AG20443 (cell line): Measurements from ENCODE around the gene ZNF37A.
A peak's percentile ranks its signal among the peaks of the same experiment; 100 is the strongest.
"Not testable (repeated sequence)": the region's sequence is repeated elsewhere in the genome, so short reads cannot be mapped to it uniquely, and the experiment has no call there.

Source experiments
- DNase-seq: peaks from one replicate; pipeline ENCODE4 v3.0.0; 2012; ENCODE audit warnings: low spot score, mixed read lengths

Gene ZNF37A

GRCh38 chr10:38094158-38094926, at the start of gene ZNF37A:
TSS of gene ZNF37A (plus strand) at chr10:38094337. CDS start at chr10:38096618, 2,281 bp downstream.
- peak; percentile 94 for DNase-seq

GRCh38 chr10:38045129-38045528, 49.0 kb upstream of the ZNF37A start:
- DNase-seq, result no peak

GRCh38 chr10:38047666-38048065, 46.5 kb upstream of the ZNF37A start:
- no peak for DNase-seq

DNA sequence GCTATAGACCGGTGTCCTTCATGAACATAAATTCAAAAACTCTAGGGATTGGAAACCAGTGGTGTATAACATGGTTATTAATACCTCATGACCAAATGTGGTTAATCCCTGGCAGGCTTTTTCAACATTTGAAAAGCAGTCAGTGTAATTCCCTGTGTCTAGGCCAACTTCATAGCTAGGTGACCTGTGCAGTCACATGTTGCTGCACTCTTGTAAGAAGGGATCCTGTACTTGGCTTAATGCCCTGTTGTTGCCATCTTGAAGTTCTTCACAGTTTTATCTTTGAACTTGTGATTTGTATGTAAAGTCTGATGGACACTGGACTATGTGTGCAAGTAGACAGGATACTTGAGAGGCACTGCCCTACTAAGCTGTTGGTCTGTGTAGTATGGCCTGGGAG, 43.9 kb upstream of the ZNF37A start:
- no peak for DNase-seq

DNA sequence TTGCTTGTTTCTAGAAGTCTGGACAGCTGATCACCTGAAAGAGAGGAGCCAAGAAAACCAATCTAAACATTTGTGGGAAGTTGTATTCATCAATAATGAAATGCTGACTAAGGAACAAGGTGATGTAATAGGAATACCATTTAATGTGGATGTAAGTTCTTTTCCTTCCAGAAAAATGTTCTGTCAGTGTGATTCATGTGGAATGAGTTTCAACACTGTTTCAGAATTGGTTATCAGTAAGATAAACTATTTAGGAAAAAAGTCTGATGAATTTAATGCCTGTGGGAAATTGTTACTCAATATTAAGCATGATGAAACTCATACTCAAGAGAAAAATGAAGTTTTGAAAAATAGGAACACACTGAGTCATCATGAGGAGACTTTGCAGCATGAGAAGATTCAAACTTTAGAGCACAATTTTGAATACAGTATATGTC, 39.8 kb upstream of the ZNF37A start:
- no peak for DNase-seq

DNA sequence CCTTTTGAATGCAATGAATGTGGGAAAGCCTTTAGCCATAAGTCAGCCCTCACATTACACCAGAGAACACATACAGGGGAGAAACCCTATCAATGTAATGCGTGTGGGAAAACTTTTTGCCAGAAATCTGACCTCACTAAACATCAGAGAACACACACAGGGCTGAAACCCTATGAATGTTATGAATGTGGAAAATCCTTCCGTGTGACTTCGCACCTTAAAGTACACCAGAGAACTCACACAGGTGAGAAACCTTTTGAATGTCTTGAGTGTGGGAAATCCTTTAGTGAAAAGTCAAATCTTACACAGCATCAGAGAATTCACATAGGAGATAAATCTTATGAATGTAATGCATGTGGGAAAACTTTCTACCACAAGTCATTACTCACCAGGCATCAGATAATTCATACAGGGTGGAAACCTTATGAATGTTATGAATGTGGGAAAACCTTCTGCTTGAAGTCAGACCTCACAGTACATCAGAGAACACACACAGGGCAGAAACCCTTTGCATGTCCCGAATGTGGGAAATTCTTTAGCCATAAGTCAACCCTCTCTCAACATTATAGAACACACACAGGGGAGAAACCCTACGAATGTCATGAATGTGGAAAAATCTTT, 38.8 kb upstream of the ZNF37A start:
- not testable (repeated sequence) for DNase-seq

GRCh38 chr10:38069663-38070062, 24.5 kb upstream of the ZNF37A start:
- DNase-seq, result peak; percentile 50

DNA sequence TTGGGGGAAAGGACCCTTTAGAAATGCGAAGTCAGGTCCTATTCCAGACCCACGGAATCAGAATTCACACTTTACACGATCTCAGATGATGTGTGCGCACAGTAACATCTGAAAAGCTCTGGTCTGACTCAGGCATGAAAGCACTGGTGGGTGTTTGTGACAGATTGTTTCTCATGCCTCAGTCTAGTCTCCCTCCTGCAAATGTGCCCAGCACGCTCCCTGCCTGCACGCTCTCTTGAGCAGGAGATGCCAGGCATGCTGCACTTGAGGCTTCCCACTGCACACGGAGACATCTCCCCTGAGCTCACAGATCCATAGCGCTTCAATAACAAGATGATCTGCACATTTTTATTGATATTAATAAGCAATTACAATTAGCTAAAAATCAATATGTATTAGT, 23.6 kb upstream of the ZNF37A start:
- no peak for DNase-seq

GRCh38 chr10:38072552-38072951, 21.6 kb upstream of the ZNF37A start:
- no peak for DNase-seq

DNA sequence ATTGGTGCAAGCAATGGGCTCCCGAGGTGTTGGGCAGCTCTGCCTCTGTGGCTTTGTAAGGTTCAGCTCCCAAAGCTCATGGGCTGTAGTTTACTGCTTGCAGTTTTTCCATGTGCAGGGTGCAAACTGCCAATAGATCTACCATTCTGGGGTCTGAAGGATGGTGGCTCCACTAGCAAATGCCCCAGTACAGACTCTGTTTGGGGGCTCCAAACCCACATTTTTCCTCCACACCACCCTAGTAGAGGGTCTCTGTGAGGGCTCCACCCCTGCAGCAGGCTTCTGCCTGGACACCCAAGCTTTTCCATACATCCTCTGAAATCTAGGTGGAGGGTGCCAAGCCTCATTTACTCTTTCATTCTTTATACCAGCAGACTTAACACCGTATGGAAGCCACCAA, 17.4 kb upstream of the ZNF37A start:
- DNase-seq, result no peak

- not testable (repeated sequence) for DNase-seq
These were observed 819 bp upstream of the ZNF37A start for GRCh38 chr10:38093318-38093717.

- DNase-seq, result no peak
These were observed 350 bp upstream of the ZNF37A start for GRCh38 chr10:38093816-38094157.

GRCh38 chr10:38094927-38095574, 914 bp downstream of the ZNF37A start:
- no peak for DNase-seq

DNA sequence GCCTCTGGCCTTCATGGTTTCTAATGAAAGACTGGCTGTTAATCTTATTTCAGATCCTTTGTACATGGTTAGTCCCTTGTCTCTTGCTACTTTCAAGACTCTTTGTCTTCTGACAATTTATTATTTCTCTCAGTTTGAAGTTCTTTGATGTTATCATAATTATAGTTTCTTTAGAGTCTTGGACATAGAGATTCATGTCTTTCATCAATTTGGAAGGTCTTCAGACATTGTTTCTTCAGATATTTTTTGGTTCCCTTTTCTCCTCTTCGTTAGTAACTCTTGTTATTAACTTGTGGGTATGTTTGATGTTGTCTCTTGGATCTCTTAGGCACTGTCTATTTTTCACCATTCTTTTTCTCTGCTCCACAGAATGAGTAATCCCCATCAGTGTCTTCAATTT, 8.7 kb downstream of the ZNF37A start:
- no peak for DNase-seq

- no peak for DNase-seq
These were observed 9.6 kb downstream of the ZNF37A start for GRCh38 chr10:38103756-38104155.

- DNase-seq, result no peak
These were observed 18.0 kb downstream of the ZNF37A start for GRCh38 chr10:38112159-38112558.

GRCh38 chr10:38118072-38118807, 24.1 kb downstream of the ZNF37A start:
- DNase-seq, result no peak

DNA sequence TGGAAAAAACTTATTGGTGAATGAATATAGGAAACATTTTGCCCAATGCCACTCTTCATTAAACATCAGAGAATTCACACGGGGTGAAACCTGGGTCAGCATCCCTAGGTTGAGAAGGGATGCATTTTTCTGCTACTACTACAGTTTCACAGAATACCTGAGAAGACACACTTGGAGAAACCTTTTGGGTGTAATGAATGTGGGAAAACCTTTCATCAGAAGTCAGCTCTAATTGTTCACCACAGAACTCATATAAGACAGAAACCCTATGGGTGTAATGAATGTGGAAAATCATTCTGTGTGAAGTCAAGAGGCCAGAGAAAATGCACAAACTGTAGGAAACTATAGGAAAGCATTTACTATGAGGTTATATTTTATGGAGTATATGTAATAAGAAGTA, 24.9 kb downstream of the ZNF37A start:
- no peak for DNase-seq

DNA sequence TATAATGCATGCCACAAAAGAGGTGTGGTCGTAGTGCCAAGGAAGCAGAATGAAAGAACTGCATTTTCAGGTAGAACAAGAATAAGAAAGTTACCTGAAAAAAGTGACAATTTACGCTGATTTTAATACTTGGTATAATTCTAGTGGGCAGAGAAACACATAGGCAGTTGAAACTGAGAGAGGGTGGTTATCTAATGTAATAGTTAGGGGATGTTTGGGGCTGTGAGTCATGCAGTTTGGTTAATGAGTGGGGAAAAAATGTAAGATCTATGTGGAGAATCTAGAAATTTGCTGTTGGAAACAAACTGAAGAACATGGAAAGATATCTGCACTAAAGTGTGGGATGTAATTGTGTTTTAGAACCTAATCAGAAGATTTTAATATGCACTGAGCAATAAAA, 33.7 kb downstream of the ZNF37A start:
- DNase-seq, result no peak

- peak; percentile 13 for DNase-seq
These were observed 49.5 kb downstream of the ZNF37A start for GRCh38 chr10:38143587-38143986.

DNA sequence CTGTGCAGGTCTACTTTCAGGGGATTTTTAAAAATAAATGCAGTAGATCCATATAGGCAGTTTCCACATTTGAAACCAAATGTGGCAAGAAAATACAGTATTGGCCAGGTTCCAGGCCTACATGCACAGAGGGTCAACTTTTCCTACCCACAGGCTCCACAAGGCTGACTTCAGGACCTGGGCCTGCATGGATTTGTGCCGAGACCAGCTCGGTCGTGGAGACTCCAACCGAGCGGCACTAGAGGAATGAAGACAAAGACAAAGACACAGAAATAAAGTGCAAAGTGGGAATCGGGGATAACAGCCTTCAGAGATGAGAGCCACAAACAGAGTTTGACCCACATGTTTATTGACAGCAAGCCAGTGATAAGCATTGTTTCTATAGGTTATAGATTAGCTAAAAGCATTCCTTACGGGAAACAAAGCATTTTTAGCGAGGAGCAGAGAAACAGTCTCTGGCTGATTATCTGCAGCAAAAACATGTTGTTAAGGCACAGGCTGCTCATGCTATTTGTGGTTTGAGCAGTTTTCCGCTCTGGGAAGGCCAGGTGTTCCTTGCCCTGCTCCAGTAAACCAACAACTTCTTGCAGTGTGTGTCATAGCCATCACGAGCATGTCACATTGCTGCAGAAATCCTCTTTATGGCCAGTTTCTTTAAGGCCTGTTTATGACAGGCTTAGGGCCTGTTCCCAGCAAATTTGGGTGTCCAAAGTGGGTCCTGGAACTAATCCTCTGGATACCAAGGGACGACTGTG, 52.6 kb downstream of the ZNF37A start:
- no peak for DNase-seq

- no peak for DNase-seq
These were observed 53.5 kb downstream of the ZNF37A start for GRCh38 chr10:38147686-38148085.
